Hematopoietic multipotent progenitor cell treated with erythropoietin and hydrocortisone succinate and interleukin-3 and kit ligand, for 15 days (in vitro differentiated cells): Measurements from ENCODE around the gene ALG12.

Experiments
- DNase-seq: peaks from one replicate; pipeline ENCODE4 v3.0.0-alpha.2; 2015; ENCODE audit warnings: low spot score

Gene ALG12

GRCh38 chr22:49929994-49930575, 11.8 kb upstream of the ALG12 start:
- no peak for DNase-seq

GRCh38 chr22:49929211-49929979, 11.2 kb upstream of the ALG12 start:
- DNase-seq, result peak; percentile 66

- no peak for DNase-seq
These were observed 10.4 kb upstream of the ALG12 start for GRCh38 chr22:49928555-49929210.

GRCh38 chr22:49928185-49928495, 9.9 kb upstream of the ALG12 start:
- no peak for DNase-seq

GRCh38 chr22:49927483-49928184, 9.4 kb upstream of the ALG12 start:
- no peak for DNase-seq

- no peak for DNase-seq
These were observed 8.7 kb upstream of the ALG12 start for GRCh38 chr22:49926916-49927315.

GRCh38 chr22:49925525-49926128, 7.4 kb upstream of the ALG12 start:
- no peak for DNase-seq

- DNase-seq, result no peak
These were observed 6.0 kb upstream of the ALG12 start for GRCh38 chr22:49924113-49924833.

- no peak for DNase-seq
These were observed 5.2 kb upstream of the ALG12 start for GRCh38 chr22:49923445-49923844.

- no peak for DNase-seq
These were observed 4.7 kb upstream of the ALG12 start for GRCh38 chr22:49922926-49923325.

- no peak for DNase-seq
These were observed 4.2 kb upstream of the ALG12 start for GRCh38 chr22:49922484-49922883.

GRCh38 chr22:49921508-49922278, 3.5 kb upstream of the ALG12 start:
- no peak for DNase-seq

- no peak for DNase-seq
These were observed 2.6 kb upstream of the ALG12 start for GRCh38 chr22:49920859-49921258.

GRCh38 chr22:49918911-49919881, 958 bp upstream of the ALG12 start:
- DNase-seq, result no peak

GRCh38 chr22:49916831-49917230, 1.4 kb downstream of the ALG12 start:
- DNase-seq, result no peak

- DNase-seq, result no peak
These were observed 2.6 kb downstream of the ALG12 start for GRCh38 chr22:49915610-49916009.

- no peak for DNase-seq
These were observed 4.0 kb downstream of the ALG12 start for GRCh38 chr22:49914256-49914655.

- no peak for DNase-seq
These were observed 4.8 kb downstream of the ALG12 start for GRCh38 chr22:49913446-49913845.

- no peak for DNase-seq
These were observed 5.2 kb downstream of the ALG12 start for GRCh38 chr22:49913026-49913425.
